ENCODE data around the gene SNRNP200. TPM values are rescaled to one million over a fixed set of nuclear protein-coding genes. Genes with fewer than 3 reads are reported as not detected.

SNRNP200 gene
- polyA plus RNA-seq, 2 of the 4 experiments (the other 2 are of a cell fraction): 118 to 202 TPM

- H3K4me2 ChIP-seq: peak overlapping the region; percentile 82
- peak overlapping the region; percentile 97 for H3K4me3 ChIP-seq
- no peaks in the 10 kb centered on the region for H3K9me3 ChIP-seq
- DNase-seq (ENCODE audit: low read depth in 1 of 2, low spot score in 1 of 2) (peak in 1 of 2 experiments; percentile 37), FAIRE-seq (no peak), ATAC-seq (peak; percentile 6 to 24)
- peak overlapping the region; percentile 79 to 94 for H3K27ac ChIP-seq
- H3K4me1 ChIP-seq: peaks cover 32% of the 10 kb centered on the region
- TF ChIP-seq TP53 (CRISPR knock-in tag; IDR thresholded peaks at IDR 0.05) (0 out of 2 replicates have a peak, but pooled peaks have one; percentile 48), PHF8 (IDR thresholded peaks at IDR 0.05; ENCODE audit: borderline replicate concordance, low read depth) (peak; percentile 62; the same call in 1 of the 2 replicates), HOXB13 (CRISPR knock-in tag; IDR thresholded peaks at IDR 0.05; ENCODE audit: low read depth) (no peak), MAFK (IDR thresholded peaks at IDR 0.05; ENCODE audit: partially characterized antibody) (no peak)
- ChIA-PET CTCF (interaction anchor here (1.0 kb wide), 1 partner anchor 273 kb away, joined by 4 read pairs; no protein-coding TSS in a partner anchor), POLR2A (interaction anchor here (1.6 kb wide), 1 partner anchor 57 kb away, joined by 6 read pairs; the partner anchor contains the start of gene STARD7)
- 0% methylated on average over 14 of the region's 49 CpGs for WGBS (ENCODE audit: missing lambda C conversion rate)
Observed at GRCh38 chr2:96265349-96265839, 40.0 kb downstream of the SNRNP200 start.

DNA sequence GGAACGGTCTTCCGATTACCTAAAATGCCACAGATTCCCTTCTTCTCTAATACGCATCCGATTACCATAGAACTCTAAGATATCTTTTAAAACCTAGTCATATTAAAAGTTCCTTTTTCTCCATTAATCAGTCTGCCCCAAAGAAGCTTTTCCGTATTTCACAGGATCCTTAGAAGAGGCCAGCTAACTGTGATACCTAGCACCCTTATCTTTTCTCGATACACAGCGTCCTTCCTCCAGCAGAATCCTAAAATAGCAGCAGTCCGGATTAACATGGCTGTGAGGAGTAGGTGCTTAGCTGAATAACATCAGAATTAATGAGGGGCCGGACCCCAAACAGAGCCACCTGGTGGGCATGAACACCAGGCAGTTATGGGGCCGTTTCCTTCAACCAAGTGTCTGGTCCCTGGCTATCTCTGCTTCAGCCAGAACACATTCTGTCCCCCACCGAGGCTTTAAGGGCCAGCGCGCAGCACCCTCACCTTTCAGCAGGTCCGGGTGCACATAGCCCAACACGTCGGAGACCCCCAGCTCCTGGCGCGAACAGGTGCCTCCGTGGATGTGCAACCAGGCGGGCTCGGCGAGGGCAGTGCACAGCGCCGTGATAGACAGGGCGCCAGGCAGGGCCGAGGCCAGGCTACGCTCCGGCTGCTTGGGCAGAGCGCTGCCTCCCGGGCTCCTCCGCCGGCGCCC, 40.5 kb downstream of the SNRNP200 start:
- H3K27ac ChIP-seq: peak overlapping the region; percentile 79 to 94
- CTCF ChIA-PET: interaction anchor here (0.7 to 3.8 kb wide), 6 partner anchors 11 to 272 kb away, joined by 3 to 16 read pairs (median 4); partner anchors contain the start of gene ASTL

DNA sequence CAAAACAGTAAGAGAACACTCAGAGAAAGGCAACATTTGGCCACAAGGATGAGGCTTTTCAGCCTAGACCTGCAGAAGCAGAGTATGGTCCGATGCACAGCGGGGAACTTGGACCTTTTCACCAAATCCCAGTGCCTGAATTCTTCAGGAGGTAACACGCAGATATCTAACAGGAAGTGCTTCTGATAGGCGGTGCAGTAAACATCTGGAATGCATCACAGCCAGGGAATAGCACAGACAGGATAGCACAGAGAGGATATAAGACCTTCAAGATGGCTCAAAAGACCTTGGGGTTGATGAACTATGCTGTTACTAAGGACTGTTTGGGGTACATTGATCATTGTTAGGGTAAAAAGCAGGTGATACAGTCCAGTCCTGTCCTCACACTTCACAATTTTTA, 41.3 kb downstream of the SNRNP200 start:
- Histone ChIP-seq H3K4me2 (peak overlapping the region; percentile 82), H3K4me3 (no peak overlapping the region), H3K27ac (no peak overlapping the region), H3K9me3 (no peaks in the 10 kb centered on the region), H3K4me1 (peaks cover 44% of the 10 kb centered on the region)
- CTCF ChIA-PET: interaction anchor here (0.6 to 3.8 kb wide), 9 partner anchors 10 to 317 kb away, joined by 3 to 16 read pairs (median 4); partner anchors contain the start of gene ASTL
- FAIRE-seq: no peak
- WGBS (ENCODE audit: missing lambda C conversion rate): 92% methylated on average over 4 of the region's 4 CpGs
- TF ChIP-seq TP53 (CRISPR knock-in tag; IDR thresholded peaks at IDR 0.05) (no peak), BCL3 (IDR thresholded peaks at IDR 0.05) (no peak), RNF2 (IDR thresholded peaks at IDR 0.05; ENCODE audit: borderline replicate concordance, low read depth) (no peak), RCOR1 (IDR thresholded peaks at IDR 0.05; ENCODE audit: low read depth, low read length) (no peak), ATOH8 (CRISPR knock-in tag; IDR thresholded peaks at IDR 0.05; ENCODE audit: low read depth) (no peak), ZNF302 (CRISPR knock-in tag; IDR thresholded peaks at IDR 0.05) (no peak), REST (IDR thresholded peaks at IDR 0.05) (no peak), CTCF (IDR thresholded peaks at IDR 0.05) (no peak), BHLHE40 (IDR thresholded peaks at IDR 0.05; ENCODE audit: low read depth, low read length) (no peak)
- TF ChIP-seq, protein P1, sequence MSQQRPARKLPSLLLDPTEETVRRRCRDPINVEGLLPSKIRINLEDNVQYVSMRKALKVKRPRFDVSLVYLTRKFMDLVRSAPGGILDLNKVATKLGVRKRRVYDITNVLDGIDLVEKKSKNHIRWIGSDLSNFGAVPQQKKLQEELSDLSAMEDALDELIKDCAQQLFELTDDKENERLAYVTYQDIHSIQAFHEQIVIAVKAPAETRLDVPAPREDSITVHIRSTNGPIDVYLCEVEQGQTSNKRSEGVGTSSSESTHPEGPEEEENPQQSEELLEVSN (IDR thresholded peaks at IDR 0.05; ENCODE audit: borderline replicate concordance, low read depth): no peak
- DNase-seq (ENCODE audit: low read depth in 1 of 2, low spot score in 1 of 2): no peak
- no peak for ATAC-seq
- POLR2A ChIA-PET: no interaction called here

More for the DNA sequence above, 40.5 kb downstream of the SNRNP200 start:
- 35% methylated on average over 25 of the region's 33 CpGs for WGBS (ENCODE audit: missing lambda C conversion rate)
- DNase-seq (ENCODE audit: low read depth in 1 of 2, low spot score in 1 of 2): peak in 1 of 2 experiments; percentile 35
- peak overlapping the region; percentile 97 for H3K4me3 ChIP-seq
- TF ChIP-seq RAD21 (conservative IDR thresholded peaks at IDR 0.05 in 1 of 2, IDR thresholded peaks at IDR 0.05 in 1 of 2) (peak in 1 of 2 experiments; percentile 5; a peak in 1 of 5 replicates), MAZ (IDR thresholded peaks at IDR 0.05; ENCODE audit: borderline replicate concordance, low read depth, low read length) (no peak)
- peak overlapping the region; percentile 82 for H3K4me2 ChIP-seq
- no peak for FAIRE-seq
- POLR2A ChIA-PET: no interaction called here
- ATAC-seq: peak in 1 of 2 experiments; percentile 7; a peak in 3 of 6 replicates
- H3K9me3 ChIP-seq: no peaks in the 10 kb centered on the region
- H3K4me1 ChIP-seq: peaks cover 38% of the 10 kb centered on the region

All from A549 (cell line).